GM12892 (cell line): Measurements from ENCODE around the gene PRKCD.

Experiments
- POLR2A ChIP-seq: IDR thresholded peaks from 2 replicates; pipeline ENCODE4 v1.6.1; 2011; ENCODE audit warnings: low read depth, low read length, control low read depth
- POLR2AphosphoS5 ChIP-seq: IDR thresholded peaks from 2 replicates; pipeline ENCODE4 v1.6.1; 2011; ENCODE audit warnings: low read depth, low read length, control low read depth
- TAF1 ChIP-seq: IDR thresholded peaks from 2 replicates; pipeline ENCODE4 v1.6.1; 2011; ENCODE audit warnings: low read depth, mild to moderate bottlenecking, control low read depth, low read length, borderline replicate concordance

- TF ChIP-seq POLR2AphosphoS5: no peak
- no peak for TF ChIP-seq POLR2A
- no peak for TF ChIP-seq TAF1
These were observed 75.3 kb downstream of the PRKCD start for GRCh38 chr3:53236112-53236841.
